T-helper 2 cell treated with Interferon-gamma antibody and Interleukin-4, amounts not matched to agents 100 ng/mL and 5 ng/mL, for 36 hours (primary cell): ENCODE results near the gene PLD2. TPM values are rescaled to one million over a fixed set of nuclear protein-coding genes. Genes with fewer than 3 reads are reported as not detected.

Experiments used
- intact Hi-C: fragments of 100-400 bp; cut with micrococcal nuclease; formaldehyde crosslinking; loops from one replicate; pipeline ENCODE4 v1.15.1; 2023
- total RNA-seq: library from RNA; stranded (reverse); gene quantifications from 2 replicates; pipeline ENCODE4 v1.2.3, GENCODE V29; 2022

Gene PLD2, protein sequence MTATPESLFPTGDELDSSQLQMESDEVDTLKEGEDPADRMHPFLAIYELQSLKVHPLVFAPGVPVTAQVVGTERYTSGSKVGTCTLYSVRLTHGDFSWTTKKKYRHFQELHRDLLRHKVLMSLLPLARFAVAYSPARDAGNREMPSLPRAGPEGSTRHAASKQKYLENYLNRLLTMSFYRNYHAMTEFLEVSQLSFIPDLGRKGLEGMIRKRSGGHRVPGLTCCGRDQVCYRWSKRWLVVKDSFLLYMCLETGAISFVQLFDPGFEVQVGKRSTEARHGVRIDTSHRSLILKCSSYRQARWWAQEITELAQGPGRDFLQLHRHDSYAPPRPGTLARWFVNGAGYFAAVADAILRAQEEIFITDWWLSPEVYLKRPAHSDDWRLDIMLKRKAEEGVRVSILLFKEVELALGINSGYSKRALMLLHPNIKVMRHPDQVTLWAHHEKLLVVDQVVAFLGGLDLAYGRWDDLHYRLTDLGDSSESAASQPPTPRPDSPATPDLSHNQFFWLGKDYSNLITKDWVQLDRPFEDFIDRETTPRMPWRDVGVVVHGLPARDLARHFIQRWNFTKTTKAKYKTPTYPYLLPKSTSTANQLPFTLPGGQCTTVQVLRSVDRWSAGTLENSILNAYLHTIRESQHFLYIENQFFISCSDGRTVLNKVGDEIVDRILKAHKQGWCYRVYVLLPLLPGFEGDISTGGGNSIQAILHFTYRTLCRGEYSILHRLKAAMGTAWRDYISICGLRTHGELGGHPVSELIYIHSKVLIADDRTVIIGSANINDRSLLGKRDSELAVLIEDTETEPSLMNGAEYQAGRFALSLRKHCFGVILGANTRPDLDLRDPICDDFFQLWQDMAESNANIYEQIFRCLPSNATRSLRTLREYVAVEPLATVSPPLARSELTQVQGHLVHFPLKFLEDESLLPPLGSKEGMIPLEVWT
- 14.0 and 15.8 TPM in 2 replicates for total RNA-seq

DNA sequence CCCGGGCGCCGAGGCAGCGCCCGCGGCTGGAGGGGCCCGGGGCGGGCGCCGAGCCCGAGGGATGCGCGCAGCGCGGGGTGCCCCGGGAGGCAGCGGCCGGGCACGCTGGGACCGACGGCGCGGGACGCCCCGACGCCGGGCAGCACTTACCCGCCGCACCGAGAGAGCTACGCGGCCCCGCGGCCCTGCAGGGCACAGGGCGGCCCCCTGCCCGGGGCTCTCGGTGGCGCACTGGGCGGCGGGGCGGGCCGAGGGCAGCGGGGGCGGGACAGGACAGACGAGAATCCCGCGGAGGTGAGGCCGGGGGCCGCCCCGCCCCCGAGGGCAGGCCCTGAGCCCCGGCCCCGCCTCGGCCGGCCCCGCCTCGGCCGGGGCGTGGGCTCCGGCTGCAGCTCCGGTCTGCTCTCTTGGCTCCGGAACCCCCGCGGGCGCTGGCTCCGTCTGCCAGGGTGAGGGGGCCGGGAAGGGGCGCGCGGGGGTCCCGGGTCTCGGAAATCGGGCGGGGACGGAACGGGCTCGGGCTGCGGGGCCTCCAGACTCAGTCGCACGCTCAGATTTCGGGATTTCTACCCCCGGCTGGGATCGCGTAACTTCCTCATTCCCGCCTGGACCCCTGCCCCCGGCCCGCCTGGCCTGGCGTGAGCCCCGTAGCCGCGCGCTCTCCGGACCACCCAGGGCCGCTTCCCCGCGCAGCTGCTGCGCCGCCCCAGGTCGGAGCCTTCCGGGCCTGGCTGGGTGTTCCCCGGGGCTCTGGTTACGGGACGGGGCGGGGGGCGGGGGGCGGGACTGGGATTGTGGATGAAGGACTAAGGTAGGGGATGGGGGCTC, at the start of gene PLD2:
Gene PLD2, plus strand, starts transcription at position 376 of the 828 bp plus-strand sequence. CDS start 621 bp downstream, outside the sequence.
- intact Hi-C loops, result loop anchor here (1.0 to 2.0 kb wide), 3 partner anchors 11 to 97 kb away; partner anchors contain the start of genes ARRB2, MINK1 and PSMB6

DNA sequence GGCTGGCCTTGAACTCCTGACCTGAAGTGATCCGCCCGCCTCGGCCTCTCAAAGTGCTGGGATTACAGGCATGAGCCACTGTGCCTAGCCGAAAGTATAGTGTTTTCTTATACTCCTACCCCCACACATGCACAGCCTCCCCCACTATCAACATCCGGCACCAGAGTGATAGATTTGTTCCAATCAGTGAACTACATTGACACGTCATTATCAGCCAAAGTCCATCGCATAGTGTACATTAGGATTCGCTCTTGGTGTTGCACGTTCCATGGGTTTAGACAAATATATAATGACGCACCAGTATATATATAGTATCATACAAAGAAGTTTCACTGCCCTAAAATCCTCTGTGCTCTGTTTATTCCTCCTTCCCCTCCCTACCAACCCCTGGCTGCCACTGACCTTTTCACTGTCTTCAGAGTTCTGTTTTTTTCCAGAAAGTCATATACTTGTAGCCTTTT, 47.1 kb upstream of the PLD2 start:
- intact Hi-C loops, result no loop called here

DNA sequence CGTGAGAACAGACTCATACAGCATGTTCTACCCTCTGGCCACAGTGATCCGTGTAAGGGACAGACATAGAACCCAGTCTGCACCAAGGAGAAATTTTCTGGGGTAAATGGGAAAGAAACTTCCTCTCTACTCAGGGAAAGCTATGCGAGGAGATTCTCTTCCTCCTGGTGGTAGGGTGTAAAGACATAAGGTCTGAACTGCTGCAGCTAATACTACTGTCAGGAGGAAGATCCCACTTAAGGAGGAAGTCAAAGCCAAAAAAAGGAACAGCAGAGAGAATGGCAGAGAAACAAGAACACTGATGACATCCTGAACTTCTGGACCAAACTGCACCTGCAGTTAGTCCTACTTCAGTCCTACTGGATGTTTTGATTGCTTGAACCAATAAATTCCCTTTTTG, 42.4 kb upstream of the PLD2 start:
- intact Hi-C loops, result no loop called here

- intact Hi-C loops, result no loop called here
These were observed 40.8 kb upstream of the PLD2 start for GRCh38 chr17:4766201-4766600.

- intact Hi-C loops, result no loop called here
These were observed 40.2 kb upstream of the PLD2 start for GRCh38 chr17:4766723-4767122.

GRCh38 chr17:4768298-4768697, 38.7 kb upstream of the PLD2 start:
- intact Hi-C loops, result no loop called here

GRCh38 chr17:4769628-4770027, 37.3 kb upstream of the PLD2 start:
- intact Hi-C loops, result no loop called here

DNA sequence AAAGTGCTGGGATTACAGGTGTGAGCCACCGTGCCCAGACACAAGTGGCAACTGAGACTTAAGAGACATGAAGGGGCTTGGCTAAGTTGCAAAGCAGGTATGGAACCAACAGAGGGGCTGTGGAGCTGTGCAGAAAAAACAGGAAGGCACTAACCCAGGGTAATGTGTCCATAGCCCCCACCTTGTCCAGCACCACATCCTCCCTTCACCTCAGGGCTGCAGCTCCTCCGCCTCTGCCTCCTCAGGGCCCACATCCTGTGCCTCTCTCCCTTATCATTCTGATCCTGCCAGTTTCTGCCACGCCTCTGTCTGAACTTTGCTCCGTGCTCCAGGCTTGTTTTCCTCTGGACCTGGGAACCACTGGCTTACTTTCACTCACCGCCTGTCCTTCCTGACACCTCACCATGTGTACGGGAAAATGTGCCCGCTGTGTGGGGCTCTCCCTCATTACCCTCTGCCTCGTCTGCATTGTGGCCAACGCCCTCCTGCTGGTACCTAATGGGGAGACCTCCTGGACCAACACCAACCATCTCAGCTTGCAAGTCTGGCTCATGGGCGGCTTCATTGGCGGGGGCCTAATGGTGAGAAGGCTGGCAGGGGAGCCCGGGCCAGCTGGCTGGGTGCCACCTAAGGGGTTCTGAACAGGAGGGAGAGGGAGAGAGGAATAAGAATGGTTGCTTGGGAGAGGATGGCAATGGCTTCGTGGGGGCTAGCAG, 35.3 kb upstream of the PLD2 start, which contains the start of gene TM4SF5:
Gene TM4SF5, plus strand, starts transcription at position 368 of the 716 bp plus-strand sequence. Its CDS starts 37 bp downstream, at position 405.
- intact Hi-C loops, result no loop called here

DNA sequence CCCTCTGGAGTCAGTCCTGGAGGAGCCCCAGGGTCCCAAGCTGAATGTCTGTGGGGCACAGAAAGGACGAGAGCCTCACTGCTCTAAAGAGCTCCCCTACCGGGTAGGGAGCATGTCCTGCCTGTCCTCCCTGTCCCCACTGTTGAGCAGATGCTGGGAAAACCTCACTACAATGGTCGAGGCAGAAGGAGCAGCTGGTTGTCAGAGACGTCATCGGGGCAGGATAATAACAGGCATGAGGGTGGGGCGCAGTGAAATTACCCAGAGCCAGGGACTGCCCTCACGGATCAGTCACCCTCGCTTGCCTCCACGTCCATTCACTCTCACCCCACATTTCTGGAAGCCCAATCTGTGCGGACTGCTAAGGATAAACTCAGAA, 34.7 kb upstream of the PLD2 start:
- intact Hi-C loops, result no loop called here

DNA sequence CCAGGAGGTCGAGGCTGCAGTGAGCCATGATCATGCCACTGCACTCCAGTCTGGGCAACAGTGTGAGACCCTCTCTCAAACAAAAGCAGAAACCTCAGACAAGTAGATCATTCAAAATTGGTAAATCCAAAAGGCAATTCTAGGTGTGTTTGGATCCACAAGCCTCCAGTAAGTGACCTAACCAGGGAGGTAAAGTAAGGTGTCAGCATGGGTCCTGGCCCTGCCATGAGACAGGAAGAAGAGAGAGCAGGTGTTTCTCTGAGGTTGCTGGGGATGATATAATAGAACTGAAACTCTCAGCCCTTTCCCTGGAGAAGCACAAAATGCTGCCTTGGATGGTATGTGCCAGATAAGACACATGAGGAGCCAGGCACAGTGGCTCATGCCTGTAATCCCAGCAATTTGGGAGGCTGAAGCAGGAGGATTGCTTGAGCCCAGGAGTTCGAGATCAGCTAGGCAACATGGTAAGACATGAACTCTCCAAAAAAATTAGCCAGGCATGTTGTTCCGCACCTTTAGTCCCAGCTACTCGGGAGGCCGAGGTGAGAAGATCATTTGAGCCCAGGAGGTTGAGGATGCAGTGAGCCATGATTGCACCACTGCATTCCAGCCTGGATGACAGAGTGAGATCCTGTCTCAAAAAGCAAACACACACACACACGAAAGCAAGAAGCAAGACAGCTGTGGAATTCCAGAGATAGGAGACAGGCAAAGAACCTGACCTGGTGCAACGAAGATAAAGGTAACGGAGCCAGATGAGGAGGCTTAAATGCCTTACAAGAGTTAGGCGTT, 28.8 kb upstream of the PLD2 start:
- intact Hi-C loops, result no loop called here

DNA sequence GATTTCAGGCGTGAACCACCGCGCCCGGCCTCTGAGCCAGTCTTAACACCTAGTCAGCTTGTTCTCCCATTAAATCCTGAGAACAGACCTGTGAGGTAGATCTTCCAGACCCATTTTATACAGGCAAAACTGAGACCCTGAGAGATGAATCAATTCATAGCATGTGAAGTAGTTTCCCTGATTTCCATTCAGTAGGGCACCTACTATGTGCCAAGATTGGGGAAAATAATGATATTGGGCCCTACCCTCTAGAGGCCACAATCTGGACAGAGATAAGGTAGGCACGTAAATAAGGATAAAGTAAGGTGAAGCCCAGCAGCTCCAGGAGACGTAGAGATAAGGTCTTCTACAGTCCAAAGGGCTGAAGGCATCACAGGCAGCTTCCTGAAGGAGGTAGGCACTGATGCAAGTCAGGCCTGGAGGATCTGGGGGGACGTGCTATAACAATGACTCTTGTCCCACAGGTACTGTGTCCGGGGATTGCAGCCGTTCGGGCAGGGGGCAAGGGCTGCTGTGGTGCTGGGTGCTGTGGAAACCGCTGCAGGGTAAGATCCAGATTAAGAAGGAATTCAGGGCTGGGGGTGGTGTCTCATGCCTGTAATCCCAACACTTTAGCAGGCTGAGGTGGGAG, 26.5 kb upstream of the PLD2 start:
- intact Hi-C loops, result loop anchor here (10.0 kb wide), 1 partner anchor 136 kb away; the partner anchor contains the start of gene ALOX15

DNA sequence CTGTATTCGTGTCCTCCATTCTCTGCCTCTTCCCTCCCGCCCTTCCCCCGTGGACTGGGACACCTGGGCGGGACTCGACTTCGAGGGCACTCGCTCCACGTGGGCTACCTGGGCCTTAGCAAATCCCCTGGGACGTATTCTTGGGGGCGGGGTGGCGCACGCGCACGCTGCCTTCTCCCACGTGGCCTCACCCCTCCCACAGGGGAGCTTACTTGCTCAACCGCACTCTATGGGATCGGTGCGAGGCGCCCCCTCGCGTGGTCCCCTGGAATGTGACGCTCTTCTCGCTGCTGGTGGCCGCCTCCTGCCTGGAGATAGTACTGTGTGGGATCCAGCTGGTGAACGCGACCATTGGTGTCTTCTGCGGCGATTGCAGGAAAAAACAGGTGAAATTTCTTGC, 24.3 kb upstream of the PLD2 start:
- intact Hi-C loops, result loop anchor here (10.0 kb wide), 1 partner anchor 138 kb away; the partner anchor contains the start of gene ALOX15

DNA sequence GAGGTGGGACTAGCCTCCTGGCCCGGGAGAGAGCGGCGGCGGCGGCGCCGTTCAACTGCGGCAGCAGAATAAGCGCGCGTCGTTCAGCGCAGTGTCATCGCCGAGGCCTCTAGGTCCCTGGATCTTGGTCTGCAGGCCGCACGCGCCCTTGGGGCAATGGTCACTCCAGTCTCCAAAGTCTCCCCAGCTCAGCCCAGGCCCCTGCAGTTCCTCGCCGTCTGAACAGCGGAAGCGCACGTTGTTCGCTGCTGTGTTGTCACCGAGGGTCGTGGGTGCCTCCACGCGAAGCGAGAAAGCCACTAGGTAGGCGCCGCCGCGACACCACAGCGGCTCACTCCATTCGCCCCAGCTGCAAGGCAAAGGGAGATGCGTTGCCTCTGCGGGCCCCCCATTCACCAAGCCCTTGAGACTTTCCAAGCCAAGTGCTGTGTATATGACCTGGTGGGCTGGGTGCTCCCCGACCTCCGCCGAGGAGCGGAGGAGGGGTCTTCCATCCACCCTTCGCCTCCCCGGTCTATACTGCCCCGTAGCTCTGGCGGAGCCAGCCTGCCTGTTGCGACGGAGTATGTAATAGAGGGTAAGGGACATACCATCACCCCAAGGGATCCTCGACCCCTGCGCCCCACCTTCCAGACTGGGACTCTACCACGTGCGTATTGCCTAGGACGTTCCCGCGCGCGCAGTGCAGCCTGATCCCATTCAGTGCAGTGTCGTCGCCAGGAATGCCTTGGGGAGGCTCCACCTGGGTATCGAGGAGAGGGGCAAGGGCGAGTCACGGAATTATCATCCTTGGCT, 21.4 kb upstream of the PLD2 start:
- intact Hi-C loops, result loop anchor here (2.0 to 10.0 kb wide), 2 partner anchors 103 to 141 kb away; partner anchors contain the start of gene ALOX15

DNA sequence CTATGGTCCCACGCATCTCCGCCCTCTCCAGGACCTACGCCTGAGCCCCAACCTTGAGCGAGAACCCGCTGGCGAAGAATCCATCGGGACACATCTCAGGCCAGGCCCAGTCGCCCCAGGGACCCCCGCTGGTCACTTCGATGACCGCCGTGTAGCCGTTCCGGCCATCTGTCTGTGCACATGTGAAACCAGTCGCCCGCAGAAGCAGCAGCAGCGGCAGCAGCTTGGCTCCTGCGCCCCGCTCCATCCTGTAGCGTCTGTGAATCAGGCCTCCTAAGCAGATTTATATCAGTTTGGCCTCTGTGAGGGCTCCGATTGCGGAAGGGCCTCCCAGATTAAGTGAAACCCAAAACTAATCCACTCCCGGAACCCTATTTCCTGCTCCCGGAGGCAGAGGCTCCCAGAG, 20.8 kb upstream of the PLD2 start, which contains the start of gene VMO1:
Gene VMO1, minus strand, starts transcription at position 259 of the 406 bp plus-strand sequence. Its CDS starts 12 bp downstream, at position 247.
- intact Hi-C loops, result loop anchor here (2.0 to 10.0 kb wide), 2 partner anchors 103 to 141 kb away; partner anchors contain the start of gene ALOX15

GRCh38 chr17:4786516-4786915, 20.4 kb upstream of the PLD2 start:
- intact Hi-C loops, result loop anchor here (2.0 to 10.0 kb wide), 2 partner anchors 102 to 142 kb away; partner anchors contain the start of gene ALOX15

- intact Hi-C loops, result loop anchor here (10.0 kb wide), 1 partner anchor 143 kb away; the partner anchor contains the start of gene ALOX15
These were observed 18.7 kb upstream of the PLD2 start for GRCh38 chr17:4788159-4788806.
